Ureter (tissue), 1 donor: ENCODE data around the gene ZFPL1. TPM values are rescaled to one million over a fixed set of nuclear protein-coding genes. Genes with fewer than 3 reads are reported as not detected.

Source experiments
- DNase-seq: peaks from one replicate; pipeline ENCODE4 v3.0.0-alpha.2; 2020; ENCODE audit warnings: low spot score
- total RNA-seq: library from RNA; stranded (reverse); gene quantifications from one replicate; pipeline ENCODE4 v1.2.4, GENCODE V29; 2023
- donor health status: DM: yes; HTN: yes; CAD: no.

The ZFPL1 gene
- total RNA-seq, 1 donor from 2014 or later: 33.7 TPM

GRCh38 chr11:65059959-65060824, 23.8 kb upstream of the ZFPL1 start:
- DNase-seq: no peak

DNA sequence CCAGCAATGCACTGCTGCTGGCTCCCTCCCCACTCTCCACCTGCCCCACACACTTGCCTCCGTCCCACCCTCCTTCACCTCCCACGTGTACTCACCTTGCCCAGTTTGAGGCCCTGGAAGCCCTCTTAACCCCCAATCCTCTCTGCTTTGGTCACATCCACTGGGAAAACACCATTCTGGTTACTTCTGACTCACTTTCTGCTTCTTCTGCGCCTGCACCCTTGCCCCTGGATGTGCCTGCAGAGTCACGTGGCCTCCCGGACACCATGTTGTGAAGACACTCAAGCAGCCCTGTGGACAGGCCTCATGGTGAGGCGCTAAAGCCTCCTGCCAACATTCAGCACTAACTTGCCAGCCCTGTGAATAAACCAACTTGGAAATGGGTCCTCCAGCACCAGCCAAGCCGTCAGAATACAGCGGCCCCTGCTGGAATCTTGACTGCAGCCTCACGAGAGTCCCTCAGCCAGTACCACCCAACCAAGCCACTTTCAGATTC, 23.1 kb upstream of the ZFPL1 start:
- DNase-seq: no peak

DNA sequence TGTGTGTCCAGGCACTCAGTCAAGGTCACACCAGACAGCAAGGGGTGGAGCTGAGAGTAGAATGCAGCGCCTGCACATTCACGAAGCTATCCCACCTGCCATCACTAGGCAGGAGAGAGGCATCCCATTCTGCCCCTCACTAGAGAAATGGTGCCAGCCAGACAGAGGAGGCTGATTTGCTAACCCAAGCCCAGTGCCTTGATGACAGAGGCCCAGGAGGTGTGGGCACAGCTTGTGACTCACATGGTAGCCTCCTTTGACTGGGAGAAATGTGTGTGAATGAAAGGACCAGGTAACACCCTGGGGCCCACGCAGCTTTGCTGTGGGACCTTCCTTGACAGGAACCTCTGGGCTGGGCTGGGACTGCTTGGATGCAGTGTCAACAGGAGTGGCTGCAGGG, 20.5 kb upstream of the ZFPL1 start:
- DNase-seq: no peak

DNA sequence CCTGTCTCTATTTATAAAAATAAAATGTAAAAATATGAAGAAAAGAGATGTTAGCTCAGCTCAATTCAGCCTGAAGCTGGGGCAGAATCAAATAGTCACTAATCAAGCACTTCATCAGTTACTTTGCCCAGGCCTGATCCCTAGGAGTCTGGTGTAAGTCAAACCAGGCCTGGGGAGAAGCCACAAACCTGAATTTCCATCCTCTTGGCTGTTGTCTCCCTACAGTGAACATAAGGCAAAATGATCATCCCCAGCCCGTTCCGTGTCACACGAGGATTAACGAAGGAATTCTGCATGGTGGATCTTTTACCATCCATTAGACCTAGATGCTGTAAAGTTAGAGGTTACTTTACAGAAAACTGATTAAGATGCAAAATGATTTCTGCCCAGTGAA, 19.2 kb upstream of the ZFPL1 start:
- DNase-seq: no peak

GRCh38 chr11:65065851-65066250, 18.2 kb upstream of the ZFPL1 start:
- DNase-seq: no peak

DNA sequence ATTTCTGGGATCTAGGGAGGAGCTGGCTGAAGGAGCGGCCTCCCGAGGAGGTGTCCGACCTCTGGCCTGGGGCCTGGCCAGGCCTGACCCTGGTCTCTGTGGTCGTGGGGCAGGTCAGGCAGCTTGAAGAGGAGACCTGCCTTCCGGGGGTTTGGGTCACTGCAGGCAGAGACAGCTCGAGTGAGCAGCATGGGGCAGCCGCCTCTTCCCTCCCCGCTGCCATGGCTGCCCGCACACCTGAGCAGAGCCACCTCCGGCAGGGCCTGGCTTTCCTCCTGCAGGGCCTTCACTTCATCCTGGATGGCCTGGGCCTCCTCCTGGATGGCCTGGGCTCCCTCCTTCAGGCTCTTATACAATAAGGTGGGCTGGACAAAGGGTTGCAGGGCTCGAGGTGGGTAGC, 17.7 kb upstream of the ZFPL1 start:
- DNase-seq: no peak

- no peak for DNase-seq
Observed at GRCh38 chr11:65066805-65067291, 17.2 kb upstream of the ZFPL1 start.

GRCh38 chr11:65067446-65067845, 16.6 kb upstream of the ZFPL1 start:
- no peak for DNase-seq

- no peak for DNase-seq
Observed at GRCh38 chr11:65069217-65069616, 14.8 kb upstream of the ZFPL1 start.

DNA sequence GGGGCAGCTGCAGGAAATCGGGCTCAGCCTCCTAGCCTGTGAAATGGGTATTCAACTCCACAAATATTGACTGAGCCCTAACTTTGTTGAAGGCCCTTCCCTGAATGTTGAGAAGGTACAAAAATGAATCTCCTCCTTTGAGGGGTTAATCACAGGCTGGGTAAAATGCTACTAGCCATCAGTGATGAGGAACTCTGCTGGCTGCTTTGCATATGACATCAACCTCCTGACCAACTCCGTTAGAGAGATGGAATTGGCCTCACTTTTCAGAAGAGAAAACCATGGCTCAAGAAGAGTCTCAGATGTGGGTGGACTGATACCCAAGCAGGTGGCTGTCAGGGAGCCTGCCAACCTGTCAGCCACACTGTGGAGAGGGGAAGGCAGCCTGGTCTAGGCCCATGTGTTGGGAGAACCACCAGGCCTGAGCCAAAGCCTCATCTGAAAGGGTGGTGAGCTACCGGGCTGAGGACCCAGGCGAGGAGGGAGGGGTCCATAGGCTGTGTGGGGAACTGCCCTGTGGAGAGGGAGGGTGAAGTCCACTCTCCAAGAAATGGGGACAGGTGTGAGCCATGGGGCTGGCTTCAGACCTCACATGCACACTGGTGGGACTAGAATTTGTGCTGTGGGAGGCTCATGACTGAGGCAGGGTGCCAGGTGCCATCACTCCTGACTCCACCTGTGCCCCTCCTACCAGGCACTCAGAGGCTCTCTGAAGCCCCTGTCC, 12.0 kb upstream of the ZFPL1 start:
- DNase-seq: no peak

- no peak for DNase-seq
Observed at GRCh38 chr11:65072631-65072966, 11.4 kb upstream of the ZFPL1 start.

DNA sequence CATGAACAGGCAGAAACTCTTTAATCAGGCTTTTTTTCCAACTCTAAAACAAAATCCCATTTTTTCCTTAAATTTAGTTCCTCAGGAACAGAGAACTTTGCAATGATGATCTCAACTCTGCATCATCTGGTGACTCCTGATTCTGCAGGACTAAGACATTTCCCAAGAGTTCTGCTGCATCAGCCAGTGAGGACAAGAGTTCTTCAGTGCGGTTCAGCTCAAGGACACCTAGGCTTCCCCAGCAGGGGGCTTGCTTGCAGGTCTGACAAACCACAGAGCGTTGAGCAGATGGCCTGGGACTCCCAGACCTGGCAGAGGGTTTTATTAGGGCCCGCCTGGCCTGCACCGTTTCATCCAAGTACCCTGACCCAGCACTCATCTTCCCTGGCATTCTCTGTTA, 6.6 kb upstream of the ZFPL1 start:
- DNase-seq: no peak

GRCh38 chr11:65078151-65078550, 5.9 kb upstream of the ZFPL1 start:
- no peak for DNase-seq

DNA sequence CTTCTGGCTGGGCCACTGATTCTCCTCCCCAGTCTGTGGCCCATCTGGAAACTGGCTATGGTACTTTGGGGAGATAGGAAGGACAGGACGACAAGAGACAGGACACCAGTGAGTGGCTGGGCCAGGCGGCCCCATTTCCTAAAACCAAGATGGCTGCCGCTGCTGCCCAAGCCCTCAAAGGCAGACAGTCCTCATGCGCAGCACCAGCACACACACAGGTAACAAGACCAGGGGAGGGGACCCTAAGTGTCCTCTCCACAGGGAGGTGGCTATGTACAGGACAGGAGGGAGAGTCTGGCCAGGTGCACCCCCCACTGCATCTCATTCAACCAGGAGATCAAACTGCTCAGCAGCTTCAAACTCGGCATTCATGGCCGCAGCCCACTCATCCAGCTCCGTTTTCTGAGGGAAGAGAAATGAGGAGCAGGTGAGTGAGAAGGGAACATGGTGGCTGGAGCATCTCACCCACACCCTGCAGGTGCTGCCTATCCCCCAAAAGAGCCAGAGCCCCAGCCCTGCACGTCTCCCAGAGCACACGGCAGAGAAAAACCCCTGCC, 5.2 kb upstream of the ZFPL1 start:
- DNase-seq: no peak

DNA sequence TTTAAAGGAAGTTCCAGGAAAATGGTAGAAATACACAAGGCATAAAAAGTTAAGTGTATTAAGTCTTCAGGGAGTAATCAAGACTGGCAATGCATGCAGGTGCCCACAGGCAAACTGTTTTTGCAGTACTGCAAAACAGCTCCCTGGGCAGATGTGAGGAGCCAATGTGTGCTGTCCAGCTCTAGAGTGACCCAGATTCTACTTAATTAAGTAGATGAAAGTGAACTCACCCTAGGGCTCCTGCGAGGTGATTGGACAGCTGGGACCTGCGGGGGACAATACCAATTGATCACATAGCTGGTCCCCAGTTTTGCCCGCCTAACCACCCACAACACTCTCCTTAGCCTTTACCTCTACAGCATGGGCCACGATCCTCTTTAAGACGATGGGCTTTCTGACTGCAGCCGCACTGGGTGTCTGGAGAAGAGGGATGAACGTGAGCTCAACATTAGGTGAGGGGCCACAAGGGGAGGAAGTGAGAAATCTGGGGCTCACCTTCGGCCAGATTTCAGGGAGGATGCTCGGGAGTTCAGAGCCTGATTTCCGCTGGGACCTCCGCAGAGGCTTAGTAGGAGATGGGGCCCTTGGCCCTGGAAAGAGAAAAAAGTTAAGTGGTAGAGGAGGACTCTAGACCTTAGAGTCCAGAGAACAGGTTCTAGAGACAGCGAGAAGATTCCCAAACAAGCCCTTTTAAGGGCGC, 738 bp upstream of the ZFPL1 start:
- no peak for DNase-seq

GRCh38 chr11:65084598-65085375, 765 bp downstream of the ZFPL1 start:
- DNase-seq: no peak

- DNase-seq: no peak
Observed at GRCh38 chr11:65085446-65085845, 1.4 kb downstream of the ZFPL1 start.

DNA sequence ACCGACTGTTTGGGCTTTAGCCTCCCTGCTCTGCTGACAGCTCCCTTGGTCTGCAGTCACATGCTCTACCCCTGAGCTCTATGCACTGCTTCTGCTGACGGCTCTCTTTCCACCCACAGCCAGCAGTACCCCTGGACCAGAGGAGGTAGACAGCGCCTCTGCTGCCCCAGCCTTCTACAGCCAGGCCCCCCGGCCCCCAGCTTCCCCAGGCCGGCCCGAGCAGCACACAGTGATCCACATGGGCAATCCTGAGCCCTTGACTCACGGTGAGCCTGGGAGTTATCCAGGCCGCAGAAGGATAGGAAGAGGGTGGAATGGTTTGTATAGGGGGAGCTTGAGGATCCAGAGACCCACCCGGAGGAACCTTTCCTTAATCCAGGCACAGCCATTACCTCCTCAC, 2.8 kb downstream of the ZFPL1 start:
- no peak for DNase-seq

DNA sequence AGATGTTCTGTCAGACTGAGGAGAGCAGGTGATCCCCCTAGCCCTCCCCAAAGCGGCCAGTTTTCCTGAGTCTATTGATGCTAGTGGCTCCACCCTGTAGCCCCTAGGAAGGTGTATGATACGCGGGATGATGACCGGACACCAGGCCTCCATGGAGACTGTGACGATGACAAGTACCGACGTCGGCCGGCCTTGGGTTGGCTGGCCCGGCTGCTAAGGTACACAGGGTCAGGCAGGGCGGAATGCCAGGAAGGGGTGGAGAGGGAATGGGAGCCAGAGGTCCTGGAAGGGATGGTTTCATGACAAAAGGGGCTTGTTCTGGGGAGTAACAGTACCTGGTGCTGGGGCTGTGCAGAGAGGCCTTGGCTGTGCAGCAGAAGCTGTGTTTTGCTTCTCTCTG, 3.2 kb downstream of the ZFPL1 start:
- no peak for DNase-seq

- DNase-seq: no peak
Observed at GRCh38 chr11:65087827-65088226, 3.8 kb downstream of the ZFPL1 start.

DNA sequence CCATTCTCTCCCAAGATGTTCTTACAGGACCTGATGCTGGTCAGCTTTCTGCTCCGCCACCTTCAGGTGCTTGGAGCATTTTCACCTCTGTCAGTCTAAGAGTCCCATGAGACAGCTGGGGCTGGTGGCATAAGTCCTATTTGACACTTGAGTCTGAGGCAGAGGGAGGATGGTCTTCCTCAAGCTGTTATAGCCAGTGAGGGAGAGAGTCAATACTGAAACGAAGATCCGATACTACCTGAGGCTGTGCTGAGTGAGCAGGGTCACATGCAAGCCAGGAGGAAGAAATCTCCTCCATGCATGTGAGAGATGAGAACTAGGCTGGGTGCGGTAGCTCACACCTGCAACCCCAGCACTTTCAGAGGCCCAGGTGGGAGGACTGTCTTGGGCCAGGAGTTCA, 5.6 kb downstream of the ZFPL1 start:
- DNase-seq: no peak
